Cardiac muscle cell (in vitro differentiated cells and primary cell): ENCODE data around the gene UCP3. TPM values are rescaled to one million over a fixed set of nuclear protein-coding genes. Genes with fewer than 3 reads are reported as not detected.

Experiments
- DNase-seq, 2 donors: peaks; one replicate each; pipeline versions ENCODE4 v3.0.0 to v3.0.0-alpha.2; 2010 to 2017; ENCODE audit warnings: low read depth in 1 of 2, low spot score in 1 of 2
- H3K27ac ChIP-seq: fragments of 200-600 bp; sonication (generic); 2 replicates; pipeline ENCODE4 v1.5.1; 2016
- H3K27me3 ChIP-seq: fragments of 200-600 bp; sonication (generic); 2 replicates; pipeline ENCODE4 v1.6.0; 2016; ENCODE audit warnings: control low read depth
- H3K36me3 ChIP-seq: fragments of 200-600 bp; sonication (generic); 2 replicates; pipeline ENCODE4 v1.5.1; 2016; ENCODE audit warnings: control low read depth
- H3K4me1 ChIP-seq: fragments of 200-600 bp; sonication (generic); 2 replicates; pipeline ENCODE4 v1.8.1; 2017; ENCODE audit warnings: low read depth, mild to moderate bottlenecking, mixed run types
- H3K4me3 ChIP-seq: fragments of 200-600 bp; sonication (generic); 2 replicates; pipeline ENCODE4 v1.5.1; 2016; ENCODE audit warnings: mild to moderate bottlenecking
- H3K9me3 ChIP-seq: fragments of 200-600 bp; sonication (generic); 2 replicates; pipeline ENCODE4 v1.5.1; 2017; ENCODE audit warnings: low read depth, mild to moderate bottlenecking, control low read depth
- polyA plus RNA-seq: library from polyadenylated mRNA; unstranded; fragments of >200 nt; fragmentation: Nextera tagmentation; extraction: Ambion mirVana; gene quantifications from 2 replicates; pipeline ENCODE4 v1.2.1, GENCODE V29; 2016
- total RNA-seq: library from RNA; depleted of rRNA; stranded (reverse); fragments of >200 nt; gene quantifications from 2 replicates; pipeline ENCODE4 v1.2.3, GENCODE V29; 2016
- TF ChIP-seq, protein P1 (sequence below): IDR thresholded peaks from 2 replicates; pipeline ENCODE4 v1.5.1; 2012; ENCODE audit warnings: low read depth, mild to moderate bottlenecking, low read length

Gene UCP3
- total and polyA plus RNA-seq, 2 experiments from 2014 or later, result 0.95 to 2.0 TPM

DNA sequence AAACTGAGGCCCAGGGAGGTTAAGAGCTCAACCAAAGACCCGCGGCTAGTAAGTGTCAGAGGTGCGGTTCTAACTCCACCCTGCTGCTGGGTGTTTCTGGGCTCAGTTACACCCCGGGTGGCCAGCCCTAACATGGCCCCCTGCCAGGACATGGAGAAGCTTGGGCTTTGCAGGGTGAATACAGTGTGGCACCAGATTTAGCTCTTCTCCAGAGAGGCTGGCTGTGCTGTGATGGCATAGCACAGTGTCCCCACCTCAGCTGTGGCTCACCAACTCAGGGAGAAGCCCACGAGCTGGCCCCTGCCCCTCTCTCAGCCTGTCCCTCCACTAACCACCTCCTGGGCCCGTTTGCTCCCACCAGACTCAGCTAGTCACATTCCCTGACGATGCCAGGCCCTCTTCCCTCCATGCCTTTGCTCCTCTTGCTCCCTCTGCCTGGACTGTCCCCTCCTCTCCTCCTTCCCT lies 7.0 kb downstream of the UCP3 start:
- no peaks in the 10 kb centered on the region for H3K27me3 ChIP-seq
- H3K4me3 ChIP-seq, result no peak overlapping the region
- no peaks in the 10 kb centered on the region for H3K4me1 ChIP-seq
- TF ChIP-seq, protein P1, sequence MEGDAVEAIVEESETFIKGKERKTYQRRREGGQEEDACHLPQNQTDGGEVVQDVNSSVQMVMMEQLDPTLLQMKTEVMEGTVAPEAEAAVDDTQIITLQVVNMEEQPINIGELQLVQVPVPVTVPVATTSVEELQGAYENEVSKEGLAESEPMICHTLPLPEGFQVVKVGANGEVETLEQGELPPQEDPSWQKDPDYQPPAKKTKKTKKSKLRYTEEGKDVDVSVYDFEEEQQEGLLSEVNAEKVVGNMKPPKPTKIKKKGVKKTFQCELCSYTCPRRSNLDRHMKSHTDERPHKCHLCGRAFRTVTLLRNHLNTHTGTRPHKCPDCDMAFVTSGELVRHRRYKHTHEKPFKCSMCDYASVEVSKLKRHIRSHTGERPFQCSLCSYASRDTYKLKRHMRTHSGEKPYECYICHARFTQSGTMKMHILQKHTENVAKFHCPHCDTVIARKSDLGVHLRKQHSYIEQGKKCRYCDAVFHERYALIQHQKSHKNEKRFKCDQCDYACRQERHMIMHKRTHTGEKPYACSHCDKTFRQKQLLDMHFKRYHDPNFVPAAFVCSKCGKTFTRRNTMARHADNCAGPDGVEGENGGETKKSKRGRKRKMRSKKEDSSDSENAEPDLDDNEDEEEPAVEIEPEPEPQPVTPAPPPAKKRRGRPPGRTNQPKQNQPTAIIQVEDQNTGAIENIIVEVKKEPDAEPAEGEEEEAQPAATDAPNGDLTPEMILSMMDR, result no peak
- DNase-seq, result no peak
- no peaks in the 10 kb centered on the region for H3K9me3 ChIP-seq
- no peak overlapping the region for H3K27ac ChIP-seq
- peaks cover 4% of the 10 kb centered on the region for H3K36me3 ChIP-seq

GRCh38 chr11:74000307-74001133 lies 8.4 kb downstream of the UCP3 start:
- Histone ChIP-seq H3K9me3 (no peaks in the 10 kb centered on the region), H3K27ac (no peak overlapping the region), H3K4me3 (no peak overlapping the region), H3K4me1 (no peaks in the 10 kb centered on the region), H3K27me3 (no peaks in the 10 kb centered on the region), H3K36me3 (peaks cover 4% of the 10 kb centered on the region)
- TF ChIP-seq, protein P1, result no peak
- DNase-seq, result no peak

- TF ChIP-seq, protein P1, result no peak
- H3K27ac ChIP-seq, result no peak overlapping the region
- DNase-seq, result no peak
- H3K9me3 ChIP-seq, result no peaks in the 10 kb centered on the region
- H3K27me3 ChIP-seq, result no peaks in the 10 kb centered on the region
- H3K36me3 ChIP-seq, result peaks cover 4% of the 10 kb centered on the region
- H3K4me3 ChIP-seq, result no peak overlapping the region
- H3K4me1 ChIP-seq, result no peaks in the 10 kb centered on the region
These were observed 9.1 kb downstream of the UCP3 start for GRCh38 chr11:73999581-74000306.

DNA sequence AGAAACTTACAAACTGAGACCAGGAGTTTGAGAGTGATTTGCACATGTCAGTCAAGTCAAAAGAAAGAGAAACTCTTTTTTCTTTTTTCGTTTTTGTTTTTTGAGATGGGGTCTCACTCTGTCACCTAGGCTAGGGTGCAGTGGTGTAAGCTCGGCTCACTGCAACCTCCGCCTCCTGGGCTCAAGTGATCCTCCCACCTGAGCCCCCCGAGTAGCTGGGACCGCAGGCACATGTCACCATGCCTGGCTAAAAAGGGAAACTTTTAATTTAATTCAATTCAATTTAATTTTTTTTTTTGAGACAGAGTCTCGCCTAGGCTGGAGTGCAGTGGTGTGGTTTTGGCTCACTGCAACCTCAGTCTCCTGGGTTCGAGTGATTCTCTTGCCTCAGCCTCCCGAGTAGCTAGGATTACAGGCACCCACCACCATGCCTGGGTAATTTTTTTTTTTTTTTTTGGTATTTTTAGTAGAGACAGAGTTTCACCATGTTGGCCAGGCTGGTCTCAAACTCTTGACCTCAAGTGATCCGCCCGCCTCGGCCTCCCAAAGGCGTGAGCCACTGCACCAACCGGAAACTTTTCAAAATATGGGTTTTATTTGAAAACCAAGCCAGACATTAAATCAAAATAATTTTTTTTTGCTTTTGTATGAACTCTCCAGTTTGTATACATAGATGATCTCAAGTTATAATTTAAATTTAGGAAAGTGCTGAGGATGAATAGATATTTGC lies 9.9 kb downstream of the UCP3 start:
- H3K4me1 ChIP-seq, result no peaks in the 10 kb centered on the region
- peaks cover 4% of the 10 kb centered on the region for H3K36me3 ChIP-seq
- TF ChIP-seq, protein P1, result no peak
- DNase-seq, result no peak
- H3K9me3 ChIP-seq, result no peaks in the 10 kb centered on the region
- no peak overlapping the region for H3K27ac ChIP-seq
- no peak overlapping the region for H3K4me3 ChIP-seq
- no peaks in the 10 kb centered on the region for H3K27me3 ChIP-seq

DNA sequence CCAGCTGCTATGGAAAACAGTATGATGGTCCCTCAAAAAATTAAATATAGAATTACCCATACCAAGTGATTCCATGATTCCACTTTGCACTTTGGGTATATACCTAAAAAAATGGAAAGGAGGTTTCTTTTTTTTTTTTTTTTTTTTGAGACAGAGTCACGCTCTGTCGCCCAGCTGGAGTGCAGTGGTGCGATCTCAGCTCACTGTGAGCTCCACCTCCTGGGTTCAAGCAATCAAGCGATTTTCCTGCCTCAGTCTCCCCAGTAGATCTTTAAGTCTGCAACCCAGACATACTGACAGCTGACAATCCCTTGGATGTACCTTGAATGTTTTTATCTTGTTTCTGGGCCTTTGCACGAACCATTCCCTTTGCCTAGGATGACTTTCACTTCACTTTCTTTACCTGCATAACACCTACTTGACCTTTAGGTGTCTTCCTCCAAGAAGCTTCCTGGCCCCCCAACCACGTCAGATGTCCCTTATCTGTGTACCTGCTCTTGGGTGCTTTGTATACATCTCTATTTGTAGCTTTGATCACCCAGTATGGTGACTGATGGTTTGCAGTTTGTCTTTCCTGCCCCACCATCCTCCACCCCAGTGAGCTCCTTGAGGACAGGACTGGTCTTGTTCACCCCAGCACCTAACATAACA lies 11.6 kb downstream of the UCP3 start:
- DNase-seq, result no peak
- H3K36me3 ChIP-seq, result no peaks in the 10 kb centered on the region
- no peaks in the 10 kb centered on the region for H3K27me3 ChIP-seq
- H3K4me1 ChIP-seq, result no peaks in the 10 kb centered on the region
- TF ChIP-seq, protein P1, result no peak
- H3K4me3 ChIP-seq, result no peak overlapping the region
- no peaks in the 10 kb centered on the region for H3K9me3 ChIP-seq
- no peak overlapping the region for H3K27ac ChIP-seq
